ENCODE data around the gene FOXP4. TPM values are rescaled to one million over a fixed set of nuclear protein-coding genes. Genes with fewer than 3 reads are reported as not detected.

FOXP4 gene
- total RNA-seq, 1 donor from 2014 or later, result 1.6 TPM

DNA sequence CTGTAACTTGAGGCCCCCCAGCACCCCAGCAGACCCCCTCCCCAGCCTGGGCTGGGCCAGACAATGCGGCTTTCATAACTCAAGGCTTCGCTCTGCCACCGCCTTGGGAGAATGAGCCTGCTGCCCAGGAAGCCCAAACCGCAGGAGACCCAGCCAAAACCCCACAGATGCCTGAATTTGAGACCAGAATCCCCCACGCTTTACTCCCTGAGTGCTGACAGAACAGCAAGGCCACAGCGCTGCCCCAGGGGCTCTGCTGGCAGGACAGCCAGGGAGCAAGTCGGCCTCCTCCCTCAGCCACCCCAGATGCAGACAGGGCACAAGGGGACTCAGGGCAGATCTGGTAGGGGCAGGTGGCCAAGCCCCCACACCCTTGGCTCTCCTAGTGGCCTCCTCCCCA lies 94.2 kb downstream of the FOXP4 start:
- no peak overlapping the region for H3K27ac ChIP-seq (ENCODE audit: low read depth, low read length)

DNA sequence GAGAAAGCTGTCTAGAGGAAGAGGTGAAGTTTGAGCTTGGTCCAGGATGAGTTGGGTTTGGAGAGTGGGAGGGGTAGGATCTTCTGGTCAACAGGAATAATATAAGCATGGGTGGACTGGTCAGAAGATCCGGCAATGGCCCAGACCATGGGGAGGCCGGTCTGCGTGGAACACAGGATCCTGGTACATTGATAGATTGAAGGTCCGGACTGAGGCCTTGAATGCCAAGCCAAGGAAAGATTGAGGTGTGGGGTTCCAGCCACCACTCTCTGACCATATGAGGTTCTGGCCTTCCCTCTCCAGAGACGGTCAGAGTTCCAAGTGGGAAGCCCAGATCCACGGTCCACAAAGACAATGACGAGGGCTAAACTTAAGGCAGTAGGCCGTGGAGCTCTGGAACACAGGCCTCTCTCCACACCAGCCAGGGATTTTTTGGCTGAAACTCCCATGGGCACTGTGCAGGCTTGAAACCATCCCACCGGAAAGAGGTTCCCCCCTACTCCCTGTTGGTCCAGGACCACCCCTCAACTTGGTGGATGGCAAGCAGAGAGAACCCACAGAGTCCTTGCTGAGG lies 95.3 kb downstream of the FOXP4 start:
- Histone ChIP-seq H3K9me3 (ENCODE audit: control insufficient read depth in 3 of 3, low read length in 3 of 3) (no peaks in the 10 kb centered on the region), H3K4me1 (ENCODE audit: control insufficient read depth in 3 of 3, insufficient read depth in 3 of 3, low read length in 3 of 3) (peaks cover 12 to 16% (median 14%) of the 10 kb centered on the region in 3 donors)

More for the DNA sequence above, 94.2 kb downstream of the FOXP4 start:
- Histone ChIP-seq H3K27me3 (ENCODE audit: control insufficient read depth in 3 of 3, insufficient read depth in 3 of 3, low read length in 3 of 3) (peaks cover 24 to 36% (median 31%) of the 10 kb centered on the region in 3 donors), H3K4me3 (ENCODE audit: low read length in 3 of 3) (no peak overlapping the region), H3K4me1 (ENCODE audit: control insufficient read depth in 3 of 3, insufficient read depth in 3 of 3, low read length in 3 of 3) (peaks cover 12 to 16% (median 14%) of the 10 kb centered on the region in 3 donors), H3K9me3 (ENCODE audit: control insufficient read depth in 3 of 3, low read length in 3 of 3) (no peaks in the 10 kb centered on the region), H3K36me3 (ENCODE audit: control insufficient read depth in 3 of 3, insufficient read depth in 3 of 3, low read length in 3 of 3) (no peaks in the 10 kb centered on the region), H3K9ac (ENCODE audit: low read depth in 1 of 3, low read length in 3 of 3) (no peak overlapping the region)

DNA sequence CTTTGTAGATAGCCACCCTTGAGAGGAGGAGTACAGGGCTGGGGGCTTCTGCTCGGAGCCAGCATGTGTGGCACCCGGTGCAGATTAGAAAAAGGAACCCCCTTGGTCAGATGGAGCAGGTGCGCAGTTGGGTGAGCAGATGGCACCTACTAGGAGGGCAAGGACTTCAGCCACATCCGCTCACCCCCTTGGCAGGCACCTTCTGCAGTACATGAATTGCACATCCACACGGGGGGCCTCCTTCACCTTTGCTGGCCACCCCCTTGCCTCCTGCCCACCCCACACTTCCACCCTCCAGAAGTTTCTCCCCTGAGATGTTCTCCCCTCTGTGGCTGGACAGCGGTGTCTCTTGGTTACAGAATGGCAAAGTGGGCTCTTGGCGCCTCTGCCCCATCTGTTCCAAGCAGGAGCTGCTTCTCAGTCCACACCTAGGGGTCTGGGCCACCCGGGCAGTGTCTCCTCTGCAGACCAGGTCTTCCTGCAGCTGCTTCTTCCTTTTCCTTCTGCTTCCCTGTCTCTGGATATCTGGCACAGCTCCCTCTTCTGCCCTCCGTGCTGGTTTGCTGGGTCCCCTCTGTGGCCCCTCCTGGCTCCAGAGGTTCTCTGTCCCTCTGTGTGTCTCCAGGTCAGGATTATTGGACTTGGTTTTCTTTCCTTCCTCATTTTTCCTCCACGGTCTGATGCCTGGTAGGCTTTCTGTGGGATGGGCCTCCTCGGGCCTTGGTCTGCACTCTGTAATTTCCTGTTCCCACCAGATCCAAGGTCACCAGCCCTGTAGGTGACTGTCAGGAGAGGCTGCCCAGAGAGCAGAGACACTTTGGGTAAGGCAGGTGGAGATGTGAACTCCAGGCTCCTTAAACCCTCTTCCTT lies 96.1 kb downstream of the FOXP4 start:
- peaks cover 23 to 44% (median 30%) of the 10 kb centered on the region in 3 donors for H3K27me3 ChIP-seq (ENCODE audit: control insufficient read depth in 3 of 3, insufficient read depth in 3 of 3, low read length in 3 of 3)
- H3K4me1 ChIP-seq (ENCODE audit: control insufficient read depth in 3 of 3, insufficient read depth in 3 of 3, low read length in 3 of 3), result peaks cover 12 to 16% (median 14%) of the 10 kb centered on the region in 3 donors
- no peaks in the 10 kb centered on the region for H3K36me3 ChIP-seq (ENCODE audit: control insufficient read depth in 3 of 3, insufficient read depth in 3 of 3, low read length in 3 of 3)
- H3K9ac ChIP-seq (ENCODE audit: low read depth in 1 of 3, low read length in 3 of 3), result no peak overlapping the region
- no peak overlapping the region for H3K27ac ChIP-seq (ENCODE audit: low read depth, low read length)
- H3K9me3 ChIP-seq (ENCODE audit: control insufficient read depth in 3 of 3, low read length in 3 of 3), result no peaks in the 10 kb centered on the region
- H3K4me3 ChIP-seq (ENCODE audit: low read length in 3 of 3), result no peak overlapping the region

More for the DNA sequence above, 95.3 kb downstream of the FOXP4 start:
- Histone ChIP-seq H3K27me3 (ENCODE audit: control insufficient read depth in 3 of 3, insufficient read depth in 3 of 3, low read length in 3 of 3) (peaks cover 29 to 40% (median 31%) of the 10 kb centered on the region in 3 donors), H3K27ac (ENCODE audit: low read depth, low read length) (no peak overlapping the region), H3K4me3 (ENCODE audit: low read length in 3 of 3) (no peak overlapping the region), H3K36me3 (ENCODE audit: control insufficient read depth in 3 of 3, insufficient read depth in 3 of 3, low read length in 3 of 3) (no peaks in the 10 kb centered on the region), H3K9ac (ENCODE audit: low read depth in 1 of 3, low read length in 3 of 3) (no peak overlapping the region)

DNA sequence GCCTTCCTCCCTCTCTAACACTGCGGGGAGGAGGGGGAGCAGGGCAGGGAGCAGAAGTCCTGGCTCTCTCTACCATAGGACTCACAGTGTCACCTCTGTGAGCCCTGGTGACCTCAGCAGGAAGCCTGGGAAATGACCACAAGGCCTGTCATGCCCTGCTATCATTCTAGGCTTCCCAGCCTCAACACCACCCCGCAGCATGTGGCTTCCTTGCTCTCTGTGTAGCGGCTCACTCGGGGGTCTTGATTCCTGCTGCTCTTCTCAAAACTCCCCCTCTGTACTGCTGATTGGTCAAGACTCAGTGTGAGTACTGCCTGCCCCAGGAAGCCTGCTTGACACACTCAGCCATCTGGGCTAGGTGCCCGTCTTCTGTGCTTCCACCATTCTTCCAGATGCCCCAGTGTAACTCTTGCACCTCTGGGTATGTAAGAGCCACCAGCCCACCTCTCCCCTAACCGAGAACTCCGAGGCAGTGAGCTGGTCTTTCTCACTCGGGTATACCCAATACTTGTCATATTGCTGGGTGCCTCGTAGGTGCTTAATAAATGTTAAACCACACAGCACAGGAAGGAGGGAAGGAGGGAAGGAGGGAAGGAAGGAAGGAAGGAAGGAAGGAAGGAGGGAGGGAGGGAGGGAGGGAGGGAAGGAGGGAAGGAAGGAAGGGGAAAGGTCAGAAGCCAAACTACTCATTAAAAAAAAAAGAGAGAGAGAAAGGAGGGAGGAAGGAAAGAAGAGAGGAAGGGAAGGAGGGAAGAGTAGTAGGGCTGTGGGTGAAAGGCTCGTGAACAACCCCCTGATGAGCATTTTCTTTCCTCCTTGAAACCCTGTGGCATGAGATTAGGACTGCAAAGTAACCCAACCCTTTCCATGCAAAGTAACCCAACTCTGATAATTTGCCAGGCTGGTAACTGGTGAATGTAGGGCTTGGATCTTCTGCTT lies 97.0 kb downstream of the FOXP4 start:
- H3K9ac ChIP-seq (ENCODE audit: low read depth in 1 of 3, low read length in 3 of 3), result no peak overlapping the region
- H3K4me1 ChIP-seq (ENCODE audit: control insufficient read depth in 3 of 3, insufficient read depth in 3 of 3, low read length in 3 of 3), result peaks cover 7 to 10% (median 8%) of the 10 kb centered on the region in 3 donors

DNA sequence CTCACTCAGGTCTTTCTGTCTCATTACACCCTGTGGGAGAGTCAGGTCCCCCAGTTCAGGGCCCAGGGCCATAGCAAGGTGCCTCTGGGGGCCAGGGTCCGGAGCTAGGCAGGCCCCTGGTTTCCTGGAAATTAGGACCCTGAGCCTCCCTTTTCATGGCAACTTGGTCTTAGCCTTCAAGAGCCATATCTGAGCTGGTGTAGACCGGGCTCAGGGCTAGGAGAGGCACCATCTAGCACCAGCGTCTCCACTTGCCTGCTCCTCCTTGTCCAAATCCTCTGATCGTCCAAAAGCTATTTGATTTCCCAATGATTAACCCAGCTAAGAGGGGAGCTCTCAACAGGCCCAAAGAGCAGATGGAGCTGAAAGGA lies 97.7 kb downstream of the FOXP4 start:
- H3K9me3 ChIP-seq (ENCODE audit: control insufficient read depth in 3 of 3, low read length in 3 of 3), result no peaks in the 10 kb centered on the region
- H3K9ac ChIP-seq (ENCODE audit: low read depth in 1 of 3, low read length in 3 of 3), result no peak overlapping the region
- no peaks in the 10 kb centered on the region for H3K36me3 ChIP-seq (ENCODE audit: control insufficient read depth in 3 of 3, insufficient read depth in 3 of 3, low read length in 3 of 3)
- no peak overlapping the region for H3K27ac ChIP-seq (ENCODE audit: low read depth, low read length)
- H3K27me3 ChIP-seq (ENCODE audit: control insufficient read depth in 3 of 3, insufficient read depth in 3 of 3, low read length in 3 of 3), result peaks cover 18 to 42% (median 19%) of the 10 kb centered on the region in 3 donors
- H3K4me3 ChIP-seq (ENCODE audit: low read length in 3 of 3), result no peak overlapping the region
- H3K4me1 ChIP-seq (ENCODE audit: control insufficient read depth in 3 of 3, insufficient read depth in 3 of 3, low read length in 3 of 3), result peaks cover 5 to 7% (median 5%) of the 10 kb centered on the region in 3 donors

More for the DNA sequence above, 97.0 kb downstream of the FOXP4 start:
- no peaks in the 10 kb centered on the region for H3K36me3 ChIP-seq (ENCODE audit: control insufficient read depth in 3 of 3, insufficient read depth in 3 of 3, low read length in 3 of 3)
- no peak overlapping the region for H3K27ac ChIP-seq (ENCODE audit: low read depth, low read length)
- peaks cover 21 to 42% (median 24%) of the 10 kb centered on the region in 3 donors for H3K27me3 ChIP-seq (ENCODE audit: control insufficient read depth in 3 of 3, insufficient read depth in 3 of 3, low read length in 3 of 3)
- H3K4me3 ChIP-seq (ENCODE audit: low read length in 3 of 3), result no peak overlapping the region
- H3K9me3 ChIP-seq (ENCODE audit: control insufficient read depth in 3 of 3, low read length in 3 of 3), result no peaks in the 10 kb centered on the region

DNA sequence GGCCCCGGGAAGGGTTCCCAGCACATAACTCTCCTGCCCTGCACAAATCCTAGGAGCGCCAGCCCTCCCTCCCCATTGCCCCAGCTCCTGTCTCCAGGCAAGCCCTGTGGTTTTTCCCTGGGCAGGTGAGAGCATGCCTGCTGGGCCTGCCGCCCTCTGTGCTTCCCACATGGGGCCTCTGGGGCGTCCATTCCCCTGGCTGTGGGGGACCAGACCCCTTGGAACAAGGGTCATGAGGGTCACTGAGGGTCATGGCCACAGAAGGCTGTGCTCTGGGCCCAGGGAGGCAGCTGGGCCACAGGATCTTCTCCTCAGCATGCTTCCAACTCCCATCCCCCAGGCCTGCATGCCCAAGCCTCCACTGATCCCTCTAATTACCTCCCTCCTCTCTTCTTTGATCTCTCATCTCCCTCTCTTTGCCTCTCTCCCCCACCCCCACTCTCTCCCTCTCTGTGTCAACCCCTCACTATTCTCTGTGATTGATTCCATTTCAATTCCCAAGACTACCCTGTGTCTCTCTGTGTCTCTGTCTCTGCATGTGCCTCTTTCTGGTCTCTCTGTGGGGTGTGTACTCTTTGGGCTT lies 98.2 kb downstream of the FOXP4 start:
- H3K4me3 ChIP-seq (ENCODE audit: low read length in 3 of 3), result no peak overlapping the region
- H3K9me3 ChIP-seq (ENCODE audit: control insufficient read depth in 3 of 3, low read length in 3 of 3), result no peaks in the 10 kb centered on the region
- peaks cover under 1 to 6% (median 1%) of the 10 kb centered on the region in 3 donors for H3K4me1 ChIP-seq (ENCODE audit: control insufficient read depth in 3 of 3, insufficient read depth in 3 of 3, low read length in 3 of 3)
- peaks cover 13 to 40% (median 14%) of the 10 kb centered on the region in 3 donors for H3K27me3 ChIP-seq (ENCODE audit: control insufficient read depth in 3 of 3, insufficient read depth in 3 of 3, low read length in 3 of 3)
- no peak overlapping the region for H3K27ac ChIP-seq (ENCODE audit: low read depth, low read length)
- H3K9ac ChIP-seq (ENCODE audit: low read depth in 1 of 3, low read length in 3 of 3), result no peak overlapping the region
- no peaks in the 10 kb centered on the region for H3K36me3 ChIP-seq (ENCODE audit: control insufficient read depth in 3 of 3, insufficient read depth in 3 of 3, low read length in 3 of 3)

DNA sequence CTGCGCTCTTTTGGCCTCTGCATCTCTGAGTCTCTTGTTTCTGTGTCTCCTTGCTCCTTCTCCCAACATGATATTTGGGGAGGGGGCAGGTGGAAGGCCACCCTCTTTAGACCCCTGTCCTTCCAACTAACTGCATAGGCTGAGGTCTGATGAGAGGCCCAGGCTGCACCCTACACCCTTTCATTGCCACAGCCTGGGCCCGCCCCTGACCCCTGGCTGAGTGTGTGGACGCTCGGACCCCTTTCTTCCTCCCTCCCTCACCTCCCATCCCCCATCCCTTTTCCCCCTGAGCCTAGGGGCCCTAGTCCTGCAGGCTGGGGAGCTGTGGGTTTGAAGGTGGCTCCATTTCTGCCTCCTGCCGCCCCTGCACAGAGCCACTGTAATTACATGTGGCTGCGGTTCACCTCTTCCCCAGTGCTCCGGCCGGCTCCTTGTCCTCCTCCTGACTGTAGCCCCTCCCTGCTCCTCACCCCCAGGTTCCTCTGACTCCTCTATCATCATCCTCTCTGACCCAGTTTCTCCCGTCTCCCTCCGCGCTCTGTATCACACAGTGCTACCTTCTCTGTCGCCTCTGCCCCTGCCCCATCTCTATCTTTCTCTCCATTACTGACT lies 98.9 kb downstream of the FOXP4 start:
- H3K9ac ChIP-seq (ENCODE audit: low read depth in 1 of 3, low read length in 3 of 3), result no peak overlapping the region
- H3K36me3 ChIP-seq (ENCODE audit: control insufficient read depth in 3 of 3, insufficient read depth in 3 of 3, low read length in 3 of 3), result no peaks in the 10 kb centered on the region
- H3K27ac ChIP-seq (ENCODE audit: low read depth, low read length), result no peak overlapping the region
- no peaks in the 10 kb centered on the region for H3K9me3 ChIP-seq (ENCODE audit: control insufficient read depth in 3 of 3, low read length in 3 of 3)
- peaks cover 7 to 34% (median 12%) of the 10 kb centered on the region in 3 donors for H3K27me3 ChIP-seq (ENCODE audit: control insufficient read depth in 3 of 3, insufficient read depth in 3 of 3, low read length in 3 of 3)
- no peak overlapping the region for H3K4me3 ChIP-seq (ENCODE audit: low read length in 3 of 3)
- H3K4me1 ChIP-seq (ENCODE audit: control insufficient read depth in 3 of 3, insufficient read depth in 3 of 3, low read length in 3 of 3), result no peaks in the 10 kb centered on the region

DNA sequence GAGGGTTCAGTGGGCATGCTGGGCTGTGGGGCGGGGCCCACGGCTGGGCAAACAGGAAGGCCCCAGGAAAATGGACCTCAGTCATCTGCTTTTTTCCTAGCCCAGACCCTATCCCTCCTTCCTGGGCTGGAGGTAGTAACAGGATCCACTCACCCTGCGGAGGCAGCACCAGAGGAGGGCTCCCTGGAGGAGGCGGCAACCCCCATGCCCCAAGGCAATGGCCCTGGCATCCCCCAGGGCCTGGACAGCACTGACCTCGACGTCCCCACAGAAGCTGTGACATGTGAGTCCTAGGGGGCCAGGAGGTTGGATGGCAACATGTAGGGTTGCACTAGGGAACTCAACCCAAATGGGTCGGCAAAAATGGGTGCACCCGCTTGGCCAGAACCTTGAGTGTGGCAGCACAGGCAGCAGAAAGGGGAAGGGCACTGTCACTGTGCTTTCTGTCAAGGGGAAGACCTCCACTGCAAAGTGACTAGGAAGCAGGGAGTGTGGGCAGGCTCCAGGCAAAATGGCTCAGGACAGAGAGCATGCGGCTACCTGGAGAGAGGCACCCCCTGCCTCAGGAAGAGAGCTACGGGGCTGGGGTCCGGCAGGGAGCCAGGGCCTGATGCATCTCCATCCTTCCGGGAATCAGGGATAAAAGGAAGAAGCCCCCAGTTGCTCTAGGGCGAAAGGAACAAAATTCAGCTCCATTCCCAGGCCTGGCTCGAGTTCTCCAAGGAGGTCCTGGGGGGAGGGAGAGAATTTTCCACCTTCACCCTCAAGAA lies 100.0 kb downstream of the FOXP4 start:
- Histone ChIP-seq H3K4me1 (ENCODE audit: control insufficient read depth in 3 of 3, insufficient read depth in 3 of 3, low read length in 3 of 3) (no peaks in the 10 kb centered on the region), H3K9ac (ENCODE audit: low read depth in 1 of 3, low read length in 3 of 3) (no peak overlapping the region), H3K27me3 (ENCODE audit: control insufficient read depth in 3 of 3, insufficient read depth in 3 of 3, low read length in 3 of 3) (peaks cover 7 to 36% (median 12%) of the 10 kb centered on the region in 3 donors), H3K36me3 (ENCODE audit: control insufficient read depth in 3 of 3, insufficient read depth in 3 of 3, low read length in 3 of 3) (no peaks in the 10 kb centered on the region), H3K4me3 (ENCODE audit: low read length in 3 of 3) (no peak overlapping the region), H3K9me3 (ENCODE audit: control insufficient read depth in 3 of 3, low read length in 3 of 3) (no peaks in the 10 kb centered on the region), H3K27ac (ENCODE audit: low read depth, low read length) (no peak overlapping the region)

All from skeletal muscle tissue (tissue), 4 donors.